ENCODE measurements around the gene FMN2.

Gene FMN2

GRCh38 chr1:240457203-240457602 is 365.5 kb downstream of the FMN2 start:
- DNase-seq = no peak

- no peak for DNase-seq
Measured at GRCh38 chr1:240462277-240462676, 370.6 kb downstream of the FMN2 start.

GRCh38 chr1:240462766-240463395 is 371.2 kb downstream of the FMN2 start:
- DNase-seq = no peak

- DNase-seq = no peak
Measured at GRCh38 chr1:240464099-240464498, 372.4 kb downstream of the FMN2 start.

GRCh38 chr1:240465531-240465940 is 373.9 kb downstream of the FMN2 start:
- no peak for DNase-seq

GRCh38 chr1:240466509-240466908 is 374.8 kb downstream of the FMN2 start:
- DNase-seq = no peak

- no peak for DNase-seq
Measured at GRCh38 chr1:240467895-240468294, 376.2 kb downstream of the FMN2 start.

- DNase-seq = no peak
Measured at GRCh38 chr1:240468656-240469055, 377.0 kb downstream of the FMN2 start.

- no peak for DNase-seq
Measured at GRCh38 chr1:240474133-240474614, 382.5 kb downstream of the FMN2 start.

GRCh38 chr1:240475832-240476231 is 384.1 kb downstream of the FMN2 start:
- DNase-seq = no peak

- no peak for DNase-seq
Measured at GRCh38 chr1:240478536-240478935, 386.9 kb downstream of the FMN2 start.

GRCh38 chr1:240484804-240485443 is 393.2 kb downstream of the FMN2 start:
- DNase-seq = no peak

- DNase-seq = no peak
Measured at GRCh38 chr1:240486611-240487010, 394.9 kb downstream of the FMN2 start.

- no peak for DNase-seq
Measured at GRCh38 chr1:240487493-240487892, 395.8 kb downstream of the FMN2 start.

GRCh38 chr1:240491156-240491555 is 399.5 kb downstream of the FMN2 start:
- no peak for DNase-seq

GRCh38 chr1:240491796-240492195 is 400.1 kb downstream of the FMN2 start:
- no peak for DNase-seq

- DNase-seq = no peak
Measured at GRCh38 chr1:240492832-240493440, 401.3 kb downstream of the FMN2 start.

GRCh38 chr1:240495601-240496000 is 403.9 kb downstream of the FMN2 start:
- no peak for DNase-seq

- DNase-seq = no peak
Measured at GRCh38 chr1:240496356-240496755, 404.7 kb downstream of the FMN2 start.

- no peak for DNase-seq
Measured at GRCh38 chr1:240496941-240497340, 405.3 kb downstream of the FMN2 start.

GRCh38 chr1:240497908-240498307 is 406.2 kb downstream of the FMN2 start:
- no peak for DNase-seq

GRCh38 chr1:240498335-240498734 is 406.7 kb downstream of the FMN2 start:
- DNase-seq = no peak

GRCh38 chr1:240499012-240499411 is 407.3 kb downstream of the FMN2 start:
- no peak for DNase-seq

GRCh38 chr1:240500647-240501046 is 409.0 kb downstream of the FMN2 start:
- DNase-seq = no peak
